SK-N-SH (cell line): ENCODE measurements around the gene JADE3.

ENCODE experiments used
- CTCF ChIP-seq: fragments of 200-600 bp; sonication (generic); IDR thresholded peaks from 2 replicates; pipeline ENCODE4 v1.6.1; 2017; ENCODE audit warnings: antibody characterized with exemption, mild to moderate bottlenecking, moderate library complexity
- ELF1 ChIP-seq: IDR thresholded peaks from 2 replicates; pipeline ENCODE4 v1.4.0; 2012
- PBX3 ChIP-seq: IDR thresholded peaks from 2 replicates; pipeline ENCODE4; 2012
- POLR2AphosphoS5 ChIP-seq: IDR thresholded peaks from 2 replicates; pipeline ENCODE4 v1.6.1; 2012; ENCODE audit warnings: low read depth, low read length
- TAF1 ChIP-seq: IDR thresholded peaks from 2 replicates; pipeline ENCODE4 v1.6.1; 2012; ENCODE audit warnings: low read depth, mild to moderate bottlenecking, low read length, moderate library complexity, borderline replicate concordance
- TEAD4 ChIP-seq: IDR thresholded peaks from 2 replicates; pipeline ENCODE4 v1.4.0; 2012; ENCODE audit warnings: mild to moderate bottlenecking, borderline replicate concordance; ENCODE audit not compliant: insufficient read depth
- USF1 ChIP-seq: IDR thresholded peaks from 2 replicates; pipeline ENCODE4 v1.4.0; 2012; ENCODE audit warnings: low read depth, borderline replicate concordance

- TF ChIP-seq POLR2AphosphoS5 (no peak), CTCF (no peak), USF1 (no peak), TAF1 (no peak), PBX3 (no peak), ELF1 (no peak), TEAD4 (no peak)
These were observed 168.7 kb downstream of the JADE3 start for GRCh38 chrX:47080915-47081236.
